KMS-11 (cell line): ENCODE measurements around the gene CEP131.
A peak's percentile ranks its signal among the peaks of the same experiment; 100 is the strongest.

Experiments used
- H2AFZ ChIP-seq: fragments of 200-600 bp; sonication (generic); 2 replicates; pipeline ENCODE4 v1.6.1; 2016; ENCODE audit warnings: antibody characterized with exemption, mixed run types, low read depth
- H3K27ac ChIP-seq: fragments of 200-600 bp; sonication (generic); 2 replicates; pipeline ENCODE4 v1.6.1; 2016; ENCODE audit warnings: mild to moderate bottlenecking, mixed run types
- H3K27me3 ChIP-seq: fragments of 200-600 bp; sonication (generic); 2 replicates; pipeline ENCODE4 v1.6.1; 2017; ENCODE audit warnings: mild to moderate bottlenecking, low read depth, mixed run types, moderate library complexity; ENCODE audit not compliant: insufficient read depth
- H3K36me3 ChIP-seq: fragments of 200-600 bp; sonication (generic); 2 replicates; pipeline ENCODE4 v1.6.1; 2017; ENCODE audit warnings: mild to moderate bottlenecking, mixed run types; ENCODE audit not compliant: insufficient read depth
- H3K4me1 ChIP-seq: fragments of 200-600 bp; sonication (generic); 2 replicates; pipeline ENCODE4 v1.6.1; 2016; ENCODE audit warnings: mild to moderate bottlenecking, low read depth, mixed run types; ENCODE audit not compliant: poor library complexity, severe bottlenecking
- H3K4me2 ChIP-seq: fragments of 200-600 bp; sonication (generic); 2 replicates; pipeline ENCODE4 v1.7.0; 2016; ENCODE audit warnings: mild to moderate bottlenecking, mixed run types
- H3K4me3 ChIP-seq: fragments of 200-600 bp; sonication (generic); IDR thresholded peaks from 2 replicates; pipeline ENCODE4 v1.6.1; 2017; ENCODE audit warnings: low read depth, low read length, mixed read lengths; ENCODE audit not compliant: insufficient read depth
- H3K79me2 ChIP-seq: fragments of 200-600 bp; sonication (generic); 2 replicates; pipeline ENCODE4 v1.6.1; 2016; ENCODE audit warnings: low read depth, mixed run types; ENCODE audit not compliant: insufficient read depth
- H3K9ac ChIP-seq: fragments of 200-600 bp; sonication (generic); 2 replicates; pipeline ENCODE4 v1.6.1; 2016; ENCODE audit warnings: mild to moderate bottlenecking, mixed run types
- H4K20me1 ChIP-seq: fragments of 200-600 bp; sonication (generic); 2 replicates; pipeline ENCODE4 v1.6.1; 2016; ENCODE audit warnings: mild to moderate bottlenecking, mixed run types; ENCODE audit not compliant: insufficient read depth
- CTCF ChIP-seq: fragments of 200-600 bp; sonication (generic); conservative IDR thresholded peaks from 2 replicates; pipeline ENCODE4 v1.6.1; 2017; ENCODE audit warnings: low read depth, mild to moderate bottlenecking, antibody characterized with exemption, low read length, moderate library complexity, mixed read lengths

Gene CEP131

DNA sequence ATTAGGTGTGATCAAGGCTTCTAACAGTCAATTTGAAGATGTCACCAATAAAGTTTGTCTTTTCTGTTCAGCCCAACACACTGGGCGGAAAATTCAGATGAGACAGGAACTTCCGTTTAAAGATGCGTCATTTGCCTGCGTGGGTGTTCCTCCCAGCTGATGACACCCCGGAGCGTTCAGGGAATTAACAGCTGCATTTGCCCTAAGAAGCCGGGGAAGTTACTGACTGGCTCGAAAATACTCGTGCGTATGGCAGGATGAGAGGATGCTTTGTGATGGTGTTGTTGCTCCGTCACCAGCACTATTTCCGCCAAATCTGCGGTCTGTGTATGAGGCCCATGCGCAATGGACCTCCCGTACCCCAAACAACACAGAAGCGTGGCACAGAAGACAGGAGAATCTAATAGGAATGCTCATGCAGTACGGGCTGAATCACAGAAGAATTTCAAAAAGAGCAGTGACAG, 69.4 kb downstream of the CEP131 start:
- Histone ChIP-seq H3K9ac (no peak overlapping the region), H3K79me2 (no peaks in the 10 kb centered on the region), H2AFZ (no peak overlapping the region), H3K4me1 (peaks cover 19% of the 10 kb centered on the region), H3K27ac (no peak overlapping the region), H3K27me3 (peaks cover 94% of the 10 kb centered on the region), H3K4me3 (no peak overlapping the region), H4K20me1 (no peaks in the 10 kb centered on the region), H3K36me3 (no peaks in the 10 kb centered on the region), H3K4me2 (no peak overlapping the region)
- no peak for TF ChIP-seq CTCF

DNA sequence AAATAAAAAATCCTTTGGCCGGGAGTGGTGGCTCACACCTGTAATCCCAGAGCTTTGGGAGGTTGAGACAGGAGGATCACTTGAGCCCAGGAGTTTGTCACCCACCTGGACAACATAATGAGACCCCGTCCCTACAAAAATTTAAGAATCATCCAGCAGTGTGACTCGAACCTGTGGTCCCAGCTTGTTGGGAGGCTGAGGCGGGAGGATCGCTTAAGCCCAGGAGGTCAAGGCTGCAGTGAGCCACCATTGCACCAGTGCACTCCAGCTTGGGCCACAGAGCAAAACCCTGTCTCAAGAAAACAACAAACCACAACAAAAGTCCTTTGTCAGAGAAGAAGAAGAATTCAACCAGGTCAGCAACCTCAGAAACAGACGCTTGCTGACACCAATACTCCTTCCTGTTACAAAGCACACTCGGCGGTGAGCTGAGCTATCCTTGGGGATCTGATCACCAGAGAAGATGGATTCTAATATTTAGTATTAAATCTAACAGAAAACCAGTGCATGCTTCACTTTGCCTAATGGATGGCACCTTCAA, 70.4 kb downstream of the CEP131 start:
- Histone ChIP-seq H3K4me3 (no peak overlapping the region), H3K4me2 (peak overlapping the region; percentile 44; the same call in 1 of the 2 replicates)

DNA sequence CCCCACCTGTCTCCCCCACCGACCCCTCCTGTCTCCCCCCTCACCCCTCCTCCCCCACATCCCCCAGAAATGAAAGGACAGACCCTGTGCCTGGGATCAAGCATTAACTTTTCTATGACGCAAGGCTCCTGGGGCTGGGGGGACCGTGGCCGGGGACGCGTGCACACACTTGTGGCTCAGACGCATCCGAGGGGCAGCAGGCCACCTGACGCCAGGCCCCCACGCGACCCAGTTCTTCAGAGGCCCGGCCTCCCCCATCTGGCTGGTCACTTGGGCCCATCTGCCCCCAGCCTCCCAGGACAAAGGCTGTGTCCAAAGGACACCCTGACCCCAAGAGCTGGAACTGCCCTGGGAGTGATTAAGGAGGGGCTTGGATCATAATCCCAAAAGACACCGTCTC, 71.5 kb downstream of the CEP131 start:
- no peaks in the 10 kb centered on the region for H4K20me1 ChIP-seq
- no peak overlapping the region for H3K4me2 ChIP-seq
- no peak overlapping the region for H3K4me3 ChIP-seq
- no peaks in the 10 kb centered on the region for H3K79me2 ChIP-seq
- H3K27me3 ChIP-seq: peaks cover 94% of the 10 kb centered on the region
- no peak overlapping the region for H3K27ac ChIP-seq
- peaks cover 19% of the 10 kb centered on the region for H3K4me1 ChIP-seq
- no peak for TF ChIP-seq CTCF
- H2AFZ ChIP-seq: no peak overlapping the region
- no peaks in the 10 kb centered on the region for H3K36me3 ChIP-seq
- no peak overlapping the region for H3K9ac ChIP-seq

More for the DNA sequence above, 70.4 kb downstream of the CEP131 start:
- Histone ChIP-seq H3K79me2 (no peaks in the 10 kb centered on the region), H3K27me3 (peaks cover 94% of the 10 kb centered on the region), H3K9ac (no peak overlapping the region), H3K36me3 (no peaks in the 10 kb centered on the region), H2AFZ (peak overlapping the region; percentile 32; the same call in 1 of the 2 replicates), H3K4me1 (peaks cover 19% of the 10 kb centered on the region), H3K27ac (no peak overlapping the region), H4K20me1 (no peaks in the 10 kb centered on the region)
- TF ChIP-seq CTCF: no peak

DNA sequence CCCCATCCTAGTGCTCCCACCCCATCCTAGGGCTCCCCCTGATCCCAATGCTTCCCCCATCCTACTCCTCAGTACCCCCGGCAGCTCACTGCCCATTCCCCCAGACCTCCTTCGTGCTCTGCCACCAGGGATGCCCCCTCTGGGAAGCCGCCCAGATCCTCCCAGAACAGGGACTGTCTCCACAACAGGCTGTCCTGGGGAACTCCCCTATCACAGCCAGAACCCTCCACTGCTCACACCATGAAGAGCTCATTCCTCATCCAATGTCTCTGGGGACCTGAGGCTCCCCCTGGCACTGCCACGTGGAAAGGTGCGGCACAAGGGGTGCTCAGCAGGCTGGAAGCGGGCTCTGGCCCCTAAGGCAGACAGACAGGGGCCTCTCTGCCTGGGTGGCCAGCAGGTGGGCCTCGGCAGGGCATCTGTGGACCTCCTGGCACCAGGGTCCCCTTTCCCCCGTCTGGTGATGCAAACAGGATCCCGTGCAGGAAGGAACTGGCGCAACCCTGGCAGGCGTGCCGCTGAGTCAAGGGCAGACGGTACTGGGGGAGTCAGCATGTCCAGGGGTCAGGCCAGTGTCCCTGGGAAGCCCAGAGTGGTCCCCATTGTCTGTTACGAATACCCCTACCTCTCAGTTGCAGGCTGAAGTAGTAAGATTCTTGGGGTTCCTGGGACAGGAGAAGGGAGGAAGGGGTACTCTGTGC, 72.2 kb downstream of the CEP131 start:
- H3K9ac ChIP-seq: no peak overlapping the region
- H3K4me3 ChIP-seq: no peak overlapping the region
- H3K4me1 ChIP-seq: peaks cover 19% of the 10 kb centered on the region
- H3K4me2 ChIP-seq: no peak overlapping the region
- H3K79me2 ChIP-seq: no peaks in the 10 kb centered on the region
- TF ChIP-seq CTCF: no peak
- no peak overlapping the region for H2AFZ ChIP-seq
- H3K27ac ChIP-seq: no peak overlapping the region
- no peaks in the 10 kb centered on the region for H4K20me1 ChIP-seq
- no peaks in the 10 kb centered on the region for H3K36me3 ChIP-seq
- peaks cover 96% of the 10 kb centered on the region for H3K27me3 ChIP-seq
